HG03064 (cell line): Measurements from ENCODE around the gene PAFAH1B2.

Experiments
- ATAC-seq: cut with Tn5 transposase; IDR thresholded peaks from one replicate; pipeline ENCODE4 v1.9.1; 2021; ENCODE audit warnings: low read depth; ENCODE audit not compliant: unreplicated experiment

The PAFAH1B2 gene

GRCh38 chr11:117218133-117218915, 74.2 kb downstream of the PAFAH1B2 start:
- no peak for ATAC-seq

DNA sequence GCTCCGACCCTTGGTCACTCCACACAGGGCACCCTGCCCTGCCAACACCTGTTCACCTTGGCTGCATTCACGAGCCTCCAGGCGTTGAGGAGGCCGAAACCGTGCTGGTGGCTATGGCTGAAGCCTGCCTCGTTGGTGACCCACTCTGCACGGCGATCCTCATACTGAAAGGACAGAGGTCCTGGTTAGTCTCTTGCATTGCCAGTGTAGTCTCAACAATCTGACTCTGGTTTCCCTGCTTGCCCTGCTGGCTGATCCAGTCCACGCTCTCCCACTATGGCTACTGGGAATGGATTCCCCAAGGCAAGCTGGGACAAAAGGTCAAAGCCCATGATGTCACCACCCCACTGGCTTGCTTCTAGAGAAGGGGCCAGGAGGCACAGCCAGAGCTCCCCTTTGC, 74.9 kb downstream of the PAFAH1B2 start:
- no peak for ATAC-seq

GRCh38 chr11:117219455-117219854, 75.4 kb downstream of the PAFAH1B2 start:
- ATAC-seq = no peak

DNA sequence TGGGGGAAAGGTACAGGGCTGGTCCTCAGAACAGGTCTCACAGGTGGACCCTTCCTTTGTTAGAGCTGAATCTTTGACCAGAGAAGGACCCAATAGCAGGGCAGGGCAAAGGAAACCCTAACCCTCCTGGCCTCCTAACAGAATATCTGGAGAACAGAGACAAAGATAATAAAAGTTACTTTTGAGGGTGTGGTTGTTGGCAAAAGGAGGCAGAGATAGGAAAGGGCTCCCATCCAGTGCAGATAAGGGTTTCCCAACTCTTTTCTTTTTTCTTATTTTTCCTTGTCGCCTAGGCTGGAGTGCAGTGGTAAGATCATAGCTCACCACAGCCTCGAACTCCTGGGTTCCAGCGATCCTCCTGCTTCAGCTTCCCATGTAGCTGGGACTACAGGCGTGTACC, 75.9 kb downstream of the PAFAH1B2 start:
- ATAC-seq = no peak

GRCh38 chr11:117220568-117220967, 76.5 kb downstream of the PAFAH1B2 start:
- ATAC-seq = no peak

- ATAC-seq = no peak
Measured at GRCh38 chr11:117220999-117221774, 77.1 kb downstream of the PAFAH1B2 start.

DNA sequence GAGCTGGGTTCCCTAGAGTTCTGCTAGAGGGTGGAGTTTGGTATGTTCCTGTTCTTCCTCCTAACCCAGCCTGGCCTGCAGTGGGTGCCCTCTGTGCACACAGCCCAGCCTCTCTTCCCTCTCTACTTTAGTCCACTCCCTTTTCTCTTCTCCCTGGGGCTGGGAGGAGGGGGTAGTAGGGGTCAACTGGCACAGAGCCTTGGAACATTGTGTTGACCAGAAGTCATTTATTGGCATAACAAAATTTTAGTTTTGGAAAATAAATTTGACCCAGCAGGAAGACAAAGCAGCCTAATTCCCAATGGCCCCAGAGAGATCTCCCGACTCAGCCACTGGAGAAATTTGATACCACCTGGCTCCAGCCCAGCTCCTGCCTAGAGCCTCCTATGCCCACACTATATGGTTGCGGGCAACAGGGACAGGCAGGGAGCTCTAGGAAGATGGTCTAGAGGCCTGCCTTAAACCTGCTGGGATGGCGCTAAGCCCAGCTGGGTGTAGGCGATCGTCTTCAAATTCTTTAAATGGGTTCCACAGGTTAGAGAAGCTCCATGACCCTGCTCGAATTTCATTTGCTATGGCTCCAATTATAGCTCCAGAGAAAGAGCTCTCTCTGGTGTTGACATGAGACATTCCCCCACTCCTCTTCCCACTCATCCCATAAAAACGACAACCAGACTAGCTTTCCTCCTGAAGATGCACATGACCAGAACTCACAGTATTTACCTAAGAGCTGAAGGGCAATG, 77.9 kb downstream of the PAFAH1B2 start:
- no peak for ATAC-seq

DNA sequence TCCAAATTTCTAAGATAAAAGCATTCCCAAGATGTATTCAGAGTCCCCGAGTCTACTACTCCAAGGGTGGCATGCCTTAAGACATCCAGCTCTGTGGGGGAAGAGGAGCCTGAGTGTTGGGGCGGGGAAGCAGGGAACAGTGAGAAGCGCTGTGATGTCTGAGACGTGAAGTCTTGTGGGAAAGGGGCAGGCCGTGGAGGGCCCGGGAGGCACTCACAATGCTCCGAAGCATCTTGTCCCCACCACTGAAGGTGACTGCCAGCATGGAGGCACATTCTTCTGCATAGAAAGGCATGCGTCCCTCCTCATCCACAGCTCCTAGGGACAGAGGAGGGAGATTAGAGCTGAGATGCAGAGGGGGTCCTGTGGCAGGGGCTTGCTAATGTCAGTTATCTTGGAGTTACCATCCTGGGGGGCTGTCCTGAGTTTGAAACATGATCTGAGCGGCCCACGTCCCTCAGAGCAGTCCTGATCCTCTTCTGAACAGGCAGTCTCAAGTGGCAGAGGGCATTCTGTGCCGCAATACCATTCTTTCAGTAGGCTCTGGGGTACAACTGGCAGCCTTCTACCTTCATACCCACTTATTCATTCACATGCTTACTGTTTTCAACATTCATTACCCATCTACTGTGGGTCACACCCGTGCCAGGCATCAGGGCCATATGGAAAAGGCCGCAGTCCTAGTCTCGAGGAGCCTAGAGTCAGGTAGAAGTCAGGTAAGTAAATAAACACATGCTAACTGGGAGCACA, 79.1 kb downstream of the PAFAH1B2 start:
- ATAC-seq = no peak

DNA sequence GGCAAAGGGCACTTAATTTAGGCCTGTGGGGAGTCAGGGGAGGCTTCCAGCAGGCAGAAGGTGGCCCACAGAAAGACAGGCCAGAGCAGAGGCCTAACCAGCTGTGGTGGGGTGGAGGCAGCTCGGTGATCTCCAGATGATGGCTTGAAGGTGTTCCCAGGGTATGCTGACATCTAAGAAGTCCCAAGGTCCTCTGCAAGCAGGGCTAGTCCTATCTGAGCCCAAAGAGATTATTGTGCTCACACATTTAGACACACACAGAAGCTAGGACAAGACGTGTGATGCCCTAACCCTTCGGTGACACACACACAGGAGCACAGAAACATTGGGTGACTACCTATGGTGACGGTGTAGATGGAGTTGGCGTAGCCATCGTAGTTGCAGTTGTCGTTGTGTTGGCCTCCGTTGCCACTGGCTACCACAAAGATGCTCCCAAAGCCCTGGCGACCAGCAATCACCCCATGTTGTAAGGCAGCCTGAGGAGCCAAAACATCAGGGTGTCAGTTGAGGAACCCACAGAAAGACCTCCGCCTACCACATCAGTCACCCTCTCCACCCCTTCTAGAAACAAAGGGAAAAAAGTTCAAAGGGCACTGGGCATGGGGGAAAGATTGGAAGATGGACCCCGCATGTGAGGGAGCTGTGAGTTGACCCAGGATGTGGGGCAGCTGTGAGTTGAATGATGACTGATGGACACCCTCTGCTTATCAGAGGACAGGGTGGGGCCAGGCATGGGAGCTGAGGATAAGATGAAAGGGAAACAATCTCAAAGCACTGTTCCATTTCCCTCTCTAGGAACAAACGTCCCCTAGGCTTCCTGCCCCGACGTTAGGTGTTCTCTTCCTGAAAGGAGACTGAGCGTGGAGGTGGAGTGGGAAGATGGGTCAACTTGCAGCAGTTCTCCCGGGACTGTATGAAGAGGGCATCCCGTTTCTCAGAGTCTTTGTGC, 79.9 kb downstream of the PAFAH1B2 start:
- no peak for ATAC-seq

GRCh38 chr11:117225553-117226170, 81.6 kb downstream of the PAFAH1B2 start:
- ATAC-seq = no peak
